Testis (tissue), 2 donors: ENCODE data around the gene SLC39A3.

Source experiments
- POLR2A ChIP-seq: fragments of 450-650 bp; IDR thresholded peaks from one replicate; pipeline ENCODE4 v1.6.1; 2017; ENCODE audit warnings: antibody characterized with exemption, mild to moderate bottlenecking, moderate library complexity
- TF ChIP-seq, protein P1 (sequence below), 3 experiments: fragments of 450-650 bp in 2 of 3; fragments of 200-600 bp in 1 of 3; sonication (generic) in 1 of 3; IDR thresholded peaks; one replicate each; pipeline ENCODE4 v1.5.1; 2016 to 2019; ENCODE audit warnings: antibody characterized with exemption in 3 of 3, mild to moderate bottlenecking in 2 of 3, moderate library complexity in 1 of 3

DNA sequence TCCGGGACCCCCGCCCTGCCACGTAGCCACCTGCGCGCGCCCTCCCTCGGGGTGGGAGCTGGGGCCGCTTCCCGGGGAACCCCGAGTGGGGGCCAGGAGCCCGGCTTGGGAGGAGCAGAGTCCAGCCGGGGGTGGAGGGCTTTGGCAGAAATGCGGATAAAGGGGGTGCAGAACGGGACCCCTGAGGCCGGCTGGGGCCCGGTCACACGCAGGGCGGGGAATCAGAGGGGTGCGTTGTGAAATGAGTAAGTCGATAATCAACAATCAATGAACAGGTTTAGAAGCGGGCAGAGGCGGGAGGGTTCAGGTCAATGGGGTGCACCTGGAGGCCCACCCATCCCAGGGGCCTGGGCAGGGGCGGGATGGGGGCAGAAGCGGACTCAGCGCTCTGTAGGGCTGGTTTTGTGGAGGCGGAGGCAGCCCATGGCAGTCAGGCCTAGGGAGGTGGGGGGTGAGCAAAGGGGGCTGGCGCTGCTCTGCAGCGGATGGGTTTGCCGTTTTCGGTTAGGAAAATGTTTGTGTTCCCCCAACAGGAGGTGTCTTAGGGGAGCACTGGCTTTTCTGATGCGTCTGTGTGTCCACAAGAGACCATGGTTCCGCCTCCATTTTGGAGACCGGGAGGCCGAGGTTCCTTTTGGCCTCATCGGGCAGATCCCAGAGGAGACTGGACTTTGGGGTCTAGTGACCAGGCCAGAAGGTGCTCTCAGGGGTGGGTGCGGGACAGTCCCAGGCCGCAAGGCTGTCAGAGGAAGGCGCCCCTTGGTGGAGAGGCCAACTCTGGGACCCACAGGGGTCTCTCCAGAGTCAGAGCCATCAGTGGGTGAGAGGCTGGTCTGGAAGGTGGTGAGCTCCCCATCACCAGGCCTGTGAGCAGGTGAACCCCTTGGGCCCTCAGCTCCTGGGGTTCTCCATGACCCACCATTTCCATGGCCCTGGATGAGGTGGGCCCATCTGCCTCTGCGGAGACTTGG lies 18.0 kb downstream of the SLC39A3 start:
- TF ChIP-seq, protein P1, sequence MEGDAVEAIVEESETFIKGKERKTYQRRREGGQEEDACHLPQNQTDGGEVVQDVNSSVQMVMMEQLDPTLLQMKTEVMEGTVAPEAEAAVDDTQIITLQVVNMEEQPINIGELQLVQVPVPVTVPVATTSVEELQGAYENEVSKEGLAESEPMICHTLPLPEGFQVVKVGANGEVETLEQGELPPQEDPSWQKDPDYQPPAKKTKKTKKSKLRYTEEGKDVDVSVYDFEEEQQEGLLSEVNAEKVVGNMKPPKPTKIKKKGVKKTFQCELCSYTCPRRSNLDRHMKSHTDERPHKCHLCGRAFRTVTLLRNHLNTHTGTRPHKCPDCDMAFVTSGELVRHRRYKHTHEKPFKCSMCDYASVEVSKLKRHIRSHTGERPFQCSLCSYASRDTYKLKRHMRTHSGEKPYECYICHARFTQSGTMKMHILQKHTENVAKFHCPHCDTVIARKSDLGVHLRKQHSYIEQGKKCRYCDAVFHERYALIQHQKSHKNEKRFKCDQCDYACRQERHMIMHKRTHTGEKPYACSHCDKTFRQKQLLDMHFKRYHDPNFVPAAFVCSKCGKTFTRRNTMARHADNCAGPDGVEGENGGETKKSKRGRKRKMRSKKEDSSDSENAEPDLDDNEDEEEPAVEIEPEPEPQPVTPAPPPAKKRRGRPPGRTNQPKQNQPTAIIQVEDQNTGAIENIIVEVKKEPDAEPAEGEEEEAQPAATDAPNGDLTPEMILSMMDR (IDR thresholded peaks at IDR 0.05) = no peak
- no peak for TF ChIP-seq POLR2A
